H1 (cell line): Measurements from ENCODE around the gene UMODL1. TPM values are rescaled to one million over a fixed set of nuclear protein-coding genes. Genes with fewer than 3 reads are reported as not detected.

Experiments
- CTCF ChIA-PET: fragments of 300-600 bp; sonication (Branson Sonifier 250); formaldehyde crosslinking; loops from one replicate; lab custom pipeline; 2021; ENCODE audit not compliant: partially characterized antibody; lab: Charles Lee
- POLR2A ChIA-PET: fragments of 300-600 bp; sonication (Branson Sonifier 250); formaldehyde crosslinking; loops from one replicate; lab custom pipeline; 2021; ENCODE audit warnings: inconsistent platforms; ENCODE audit not compliant: partially characterized antibody; lab: Charles Lee
- DNase-seq, 2 experiments: peaks; one replicate each; pipeline versions ENCODE4 v3.0.0 to v3.0.0-alpha.2; 2010 to 2022; ENCODE audit warnings: low spot score in 2 of 2, low read depth in 1 of 2, mixed read lengths in 1 of 2
- FAIRE-seq: peaks from 2 replicates; lab custom pipeline; 2011; peaks lifted over from hg19 to GRCh38; lab: Jason Lieb, UNC
- H2AFZ ChIP-seq: 2 replicates; pipeline ENCODE4 v1.8.1; 2012; ENCODE audit warnings: low read length, inconsistent platforms
- H2AK5ac ChIP-seq: 2 replicates; pipeline ENCODE4 v1.6.1; 2013; ENCODE audit warnings: low read depth, low read length
- H2BK120ac ChIP-seq: replicated peaks from 2 replicates; pipeline ENCODE3; 2013; ENCODE audit warnings: low read depth, low read length, inconsistent platforms
- H2BK12ac ChIP-seq: 2 replicates; pipeline ENCODE4 v1.6.1; 2013; ENCODE audit warnings: low read depth, low read length
- H2BK15ac ChIP-seq: 2 replicates; pipeline ENCODE4 v1.6.1; 2013; ENCODE audit warnings: low read length
- H2BK20ac ChIP-seq: 2 replicates; pipeline ENCODE4 v1.6.1; 2013; ENCODE audit warnings: low read length
- H2BK5ac ChIP-seq: 2 replicates; pipeline ENCODE4 v1.6.1; 2013; ENCODE audit warnings: low read depth, low read length
- H3K14ac ChIP-seq: 2 replicates; pipeline ENCODE4 v1.6.1; 2013; ENCODE audit warnings: inconsistent platforms; ENCODE audit not compliant: insufficient read length
- H3K18ac ChIP-seq: 2 replicates; pipeline ENCODE4 v1.6.1; 2013; ENCODE audit warnings: low read length; ENCODE audit errors: extremely low read depth
- H3K23ac ChIP-seq: 2 replicates; pipeline ENCODE4 v1.6.1; 2013; ENCODE audit warnings: inconsistent platforms; ENCODE audit not compliant: insufficient read length
- H3K23me2 ChIP-seq: 2 replicates; pipeline ENCODE4 v1.6.1; 2013; ENCODE audit warnings: low read depth, low read length
- H3K27ac ChIP-seq: 2 replicates; pipeline ENCODE4 v1.6.1; 2011; ENCODE audit warnings: low read depth, low read length, inconsistent platforms
- H3K27me3 ChIP-seq, 4 experiments: replicated peaks in 1 of 4; 1 replicate in 1 of 4; 2 replicates in 3 of 4; pipeline versions ENCODE4 v1.6.1 to v1.8.1; 2011 to 2013; ENCODE audit warnings: low read length in 3 of 4, mild to moderate bottlenecking in 3 of 4, inconsistent platforms in 2 of 4, mixed read lengths in 2 of 4, moderate library complexity in 1 of 4; ENCODE audit not compliant: control insufficient read depth in 3 of 4, insufficient read depth in 3 of 4; ENCODE audit errors: extremely low read depth in 1 of 4
- H3K36me3 ChIP-seq, 4 experiments: 2 replicates each; pipeline versions ENCODE4 v1.6.1 to v1.8.1; 2011 to 2013; ENCODE audit warnings: mild to moderate bottlenecking in 4 of 4, low read length in 3 of 4, moderate library complexity in 2 of 4, control low read depth in 1 of 4, inconsistent platforms in 1 of 4; ENCODE audit not compliant: insufficient read depth in 4 of 4, control insufficient read depth in 2 of 4
- H3K4ac ChIP-seq: replicated peaks from 2 replicates; pipeline ENCODE3; 2013; ENCODE audit warnings: low read length, low read depth, mixed read lengths, inconsistent platforms; ENCODE audit not compliant: insufficient read length
- H3K4me1 ChIP-seq, 4 experiments: replicated peaks in 1 of 4; 1 replicate in 1 of 4; 2 replicates in 3 of 4; pipeline versions ENCODE4 v1.6.1 to v1.8.1; 2011 to 2013; ENCODE audit warnings: low read length in 3 of 4, inconsistent platforms in 2 of 4, mixed read lengths in 1 of 4; ENCODE audit not compliant: insufficient read depth in 4 of 4, control insufficient read depth in 3 of 4
- H3K4me2 ChIP-seq, 2 experiments: 2 replicates each; pipeline versions ENCODE4 v1.6.1 to v1.8.1; 2011 to 2013; ENCODE audit warnings: low read depth in 2 of 2, low read length in 2 of 2, control low read depth in 1 of 2, inconsistent platforms in 1 of 2, mild to moderate bottlenecking in 1 of 2; ENCODE audit not compliant: insufficient read depth in 1 of 2
- H3K4me3 ChIP-seq, 4 experiments: fragments of 200-600, 300-600 bp in 1 of 4; sonication (generic), shearing (Covaris generic), sonication (Bioruptor Twin) in 1 of 4; 2 replicates each; pipeline versions ENCODE4 v1.5.1 to v1.8.1; 2011 to 2016; ENCODE audit warnings: low read length in 4 of 4, low read depth in 3 of 4, control low read depth in 2 of 4, inconsistent platforms in 2 of 4, mild to moderate bottlenecking in 2 of 4, mixed read lengths in 1 of 4, moderate library complexity in 1 of 4; ENCODE audit not compliant: insufficient read depth in 2 of 4; ENCODE audit errors: extremely low read depth in 1 of 4
- H3K56ac ChIP-seq: replicated peaks from 2 replicates; pipeline ENCODE3; 2013; ENCODE audit warnings: low read depth, mild to moderate bottlenecking, mixed read lengths, low read length, inconsistent platforms; ENCODE audit not compliant: insufficient read length
- H3K79me1 ChIP-seq: 2 replicates; pipeline ENCODE4 v1.6.1; 2013; ENCODE audit warnings: low read depth, low read length, control low read depth
- H3K79me2 ChIP-seq, 2 experiments: 2 replicates each; pipeline versions ENCODE4 v1.6.1 to v1.8.1; 2012 to 2013; ENCODE audit warnings: low read length in 2 of 2, mild to moderate bottlenecking in 2 of 2, inconsistent platforms in 1 of 2; ENCODE audit not compliant: insufficient read depth in 2 of 2, control insufficient read depth in 1 of 2
- H3K9ac ChIP-seq, 4 experiments: replicated peaks in 1 of 4; 1 replicate in 1 of 4; 2 replicates in 3 of 4; pipeline versions ENCODE4 v1.6.1 to v1.8.1; 2011 to 2013; ENCODE audit warnings: low read depth in 3 of 4, low read length in 3 of 4, control low read depth in 2 of 4, mild to moderate bottlenecking in 2 of 4, moderate library complexity in 2 of 4, inconsistent platforms in 1 of 4; ENCODE audit errors: extremely low read depth in 1 of 4
- H3K9me3 ChIP-seq, 2 experiments: 2 replicates each; pipeline versions ENCODE4 v1.6.1 to v1.8.1; 2012 to 2013; ENCODE audit warnings: mild to moderate bottlenecking in 2 of 2, moderate library complexity in 2 of 2, control low read depth in 1 of 2, inconsistent platforms in 1 of 2, low read depth in 1 of 2, low read length in 1 of 2, mixed read lengths in 1 of 2; ENCODE audit not compliant: insufficient read depth in 2 of 2
- H4K20me1 ChIP-seq, 2 experiments: replicated peaks in 1 of 2; 2 replicates each; pipeline versions ENCODE3 to v1.8.1; 2011 to 2013; ENCODE audit warnings: inconsistent platforms in 2 of 2, low read length in 2 of 2, mild to moderate bottlenecking in 1 of 2; ENCODE audit not compliant: insufficient read depth in 2 of 2, control insufficient read depth in 1 of 2
- H4K5ac ChIP-seq: 2 replicates; pipeline ENCODE4 v1.6.1; 2013; ENCODE audit warnings: low read length, low read depth, mixed read lengths, inconsistent platforms; ENCODE audit not compliant: insufficient read length
- H4K8ac ChIP-seq: 2 replicates; pipeline ENCODE4 v1.8.0; 2013; ENCODE audit warnings: mild to moderate bottlenecking, moderate library complexity, low read length, inconsistent platforms; ENCODE audit not compliant: insufficient read depth; ENCODE audit errors: extremely low read depth
- H4K91ac ChIP-seq: replicated peaks from 2 replicates; pipeline ENCODE3; 2013; ENCODE audit warnings: low read length, mixed read lengths, inconsistent platforms; ENCODE audit not compliant: insufficient read length
- CHD2 ChIP-seq: IDR thresholded peaks from 2 replicates; pipeline ENCODE4 v1.6.1; 2012; ENCODE audit warnings: low read length, improper control_type of control experiment
- EGR1 ChIP-seq: IDR thresholded peaks from 2 replicates; pipeline ENCODE4 v1.6.1; 2011; ENCODE audit warnings: low read depth, low read length, borderline replicate concordance
- HDAC2 ChIP-seq, 2 experiments: fragments of 300-600 bp in 1 of 2; sonication (generic) in 1 of 2; IDR thresholded peaks; 2 replicates each; pipeline ENCODE4 v1.6.1; 2011 to 2012; ENCODE audit warnings: low read depth in 2 of 2, low read length in 2 of 2, mild to moderate bottlenecking in 2 of 2, moderate library complexity in 2 of 2, borderline replicate concordance in 1 of 2, inconsistent platforms in 1 of 2
- POLR2AphosphoS5 ChIP-seq: IDR thresholded peaks from 2 replicates; pipeline ENCODE4 v1.6.1; 2011; ENCODE audit warnings: low read depth, low read length
- POU5F1 ChIP-seq: IDR thresholded peaks from 2 replicates; pipeline ENCODE4 v1.6.1; 2011; ENCODE audit warnings: low read depth, mild to moderate bottlenecking, low read length, moderate library complexity
- RFX5 ChIP-seq: IDR thresholded peaks from 2 replicates; pipeline ENCODE4 v1.6.1; 2011; ENCODE audit warnings: low read depth, low read length, improper control_type of control experiment, borderline replicate concordance
- TAF7 ChIP-seq: optimal IDR thresholded peaks from 2 replicates; pipeline ENCODE3; 2011; ENCODE audit warnings: low read depth, mild to moderate bottlenecking, inconsistent platforms, low read length, moderate library complexity, borderline replicate concordance
- TBP ChIP-seq: IDR thresholded peaks from 2 replicates; pipeline ENCODE4 v1.6.1; 2011; ENCODE audit warnings: low read depth, low read length, improper control_type of control experiment
- WGBS, 2 experiments: shearing (Covaris generic) in 1 of 2; methylation state at CpG; one replicate each; pipeline versions ENCODE4 v1.1.6 to v1.1.7; 2013 to 2015; ENCODE audit warnings: low lambda C conversion rate in 2 of 2, mixed read lengths in 2 of 2, inconsistent platforms in 1 of 2, low coverage in 1 of 2, missing lambda C conversion rate in 1 of 2; ENCODE audit not compliant: insufficient replicate concordance in 2 of 2, insufficient coverage in 1 of 2, insufficient read length in 1 of 2; ENCODE audit errors: extremely low coverage in 1 of 2, missing lambda C conversion rate in 1 of 2; 5-methylcytosine and 5-hydroxymethylcytosine counted together
- polyA plus RNA-seq, 7 experiments: library from polyadenylated mRNA; depleted of rRNA in 3 of 7; stranded (reverse) in 5 of 7; unstranded in 2 of 7; fragments of >200 nt in 5 of 7; fragments of 200-250 nt in 2 of 7; gene quantifications; 1 replicate in 5 of 7; 2 replicates in 1 of 7; 4 replicates in 1 of 7; pipeline versions ENCODE4 v1.2.1 to v1.2.3, GENCODE V29; 2011 to 2013; ENCODE audit warnings: missing spikeins in 2 of 7, mixed read lengths in 2 of 7
- total RNA-seq: library from RNA; stranded (reverse); fragmentation: NEBNext Ultra II Directional; extraction: Animal tissue kit (Norgen Biotek cat#: 25700); gene quantifications from 2 replicates; pipeline ENCODE4 v1.2.1, GENCODE V29; 2021
- TF ChIP-seq, protein P1 (sequence below), 3 experiments: IDR thresholded peaks; 1 replicate in 2 of 3; 2 replicates in 1 of 3; pipeline versions ENCODE4 v1.5.1 to v1.6.1; 2011; ENCODE audit warnings: low read length in 3 of 3, mild to moderate bottlenecking in 3 of 3, inconsistent platforms in 2 of 3, low read depth in 1 of 3, moderate library complexity in 1 of 3; ENCODE audit not compliant: insufficient read depth in 1 of 3; ENCODE audit errors: control extremely low read depth in 1 of 3

The UMODL1 gene
- total and polyA plus RNA-seq, 2 of the 8 experiments (the other 6 are each of a cell fraction or from before 2014, with no cell fraction given), result not detected

DNA sequence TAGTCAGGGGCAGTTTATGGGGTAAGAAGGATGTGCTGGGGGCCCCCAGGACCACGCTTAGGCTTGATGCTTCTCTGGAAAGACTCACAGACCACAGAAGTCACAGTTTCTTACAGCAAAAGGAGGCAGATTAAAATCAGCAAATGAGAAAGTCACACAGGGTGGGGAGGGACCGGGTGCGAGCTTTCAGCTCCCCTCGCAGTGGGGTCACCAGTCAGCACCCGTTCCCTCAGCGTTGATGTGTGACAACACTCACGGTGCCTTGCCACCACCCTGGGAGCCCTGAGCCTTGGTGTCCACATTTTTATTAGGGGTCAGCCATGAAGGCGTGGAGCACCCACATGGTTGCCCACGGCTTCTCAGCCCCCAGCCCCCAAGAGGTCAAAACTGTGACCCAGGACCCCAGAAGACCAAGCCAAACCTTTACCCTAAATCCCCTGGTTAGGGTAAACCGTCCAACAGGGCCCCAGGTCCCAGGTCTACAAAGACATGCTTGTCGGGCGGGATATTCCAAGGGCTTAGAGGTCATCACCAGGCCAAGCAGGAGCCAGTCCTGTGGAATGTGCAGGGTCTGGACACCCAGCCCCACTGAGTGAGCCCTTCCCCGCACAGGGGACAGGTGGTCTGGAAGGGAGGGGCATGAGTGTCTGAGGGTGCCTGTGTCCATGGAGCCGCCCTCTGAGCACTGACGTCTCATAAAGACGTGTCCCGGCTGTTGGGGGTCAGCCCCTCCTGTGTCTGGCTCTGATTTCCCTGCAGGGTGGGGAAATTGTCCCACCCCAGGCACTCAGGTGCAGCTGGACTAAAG is 83.3 kb downstream of the UMODL1 start:
- Histone ChIP-seq H2BK20ac (no peak overlapping the region), H3K4me2 (no peak overlapping the region), H3K4me1 (no peaks in the 10 kb centered on the region; a peak in 1 of 7 replicates), H3K18ac (no peak overlapping the region), H4K20me1 (no peaks in the 10 kb centered on the region), H3K27ac (no peak overlapping the region), H3K4ac (no peak overlapping the region), H4K5ac (no peak overlapping the region), H3K9ac (no peak overlapping the region), H3K36me3 (no peaks in the 10 kb centered on the region), H2BK12ac (no peak overlapping the region), H3K56ac (no peak overlapping the region), H3K4me3 (no peak overlapping the region), H3K23ac (no peak overlapping the region), H4K8ac (no peak overlapping the region), H3K9me3 (no peaks in the 10 kb centered on the region), H3K79me2 (no peaks in the 10 kb centered on the region), H4K91ac (no peak overlapping the region), H3K27me3 (no peaks in the 10 kb centered on the region), H2AFZ (no peak overlapping the region), H2BK120ac (no peak overlapping the region), H2BK15ac (no peak overlapping the region), H2BK5ac (no peak overlapping the region), H3K14ac (no peak overlapping the region), H3K23me2 (no peaks in the 10 kb centered on the region), H2AK5ac (no peak overlapping the region), H3K79me1 (no peaks in the 10 kb centered on the region)
- WGBS, 2 experiments, result 92% methylated on average over 17 of the region's 17 CpGs; no CpG with 5 or more reads in 1 of the 2 experiments
- DNase-seq (no peak), FAIRE-seq (no peak)
- CTCF ChIA-PET, result interaction anchor here (0.8 to 5.6 kb wide), 5 partner anchors 9 to 105 kb away, joined by 3 to 31 read pairs (median 4); no protein-coding TSS in a partner anchor
- TF ChIP-seq POLR2AphosphoS5, result no peak
- no peak for TF ChIP-seq HDAC2 (IDR thresholded peaks at IDR 0.05; ENCODE audit: borderline replicate concordance in 1 of 2, low read depth in 2 of 2, low read length in 2 of 2)
- no peak for TF ChIP-seq POU5F1
- no peak for TF ChIP-seq CHD2
- no peak for TF ChIP-seq EGR1
- TF ChIP-seq RFX5, result no peak
- TF ChIP-seq TBP, result no peak
- no peak for TF ChIP-seq TAF7
- TF ChIP-seq, protein P1, sequence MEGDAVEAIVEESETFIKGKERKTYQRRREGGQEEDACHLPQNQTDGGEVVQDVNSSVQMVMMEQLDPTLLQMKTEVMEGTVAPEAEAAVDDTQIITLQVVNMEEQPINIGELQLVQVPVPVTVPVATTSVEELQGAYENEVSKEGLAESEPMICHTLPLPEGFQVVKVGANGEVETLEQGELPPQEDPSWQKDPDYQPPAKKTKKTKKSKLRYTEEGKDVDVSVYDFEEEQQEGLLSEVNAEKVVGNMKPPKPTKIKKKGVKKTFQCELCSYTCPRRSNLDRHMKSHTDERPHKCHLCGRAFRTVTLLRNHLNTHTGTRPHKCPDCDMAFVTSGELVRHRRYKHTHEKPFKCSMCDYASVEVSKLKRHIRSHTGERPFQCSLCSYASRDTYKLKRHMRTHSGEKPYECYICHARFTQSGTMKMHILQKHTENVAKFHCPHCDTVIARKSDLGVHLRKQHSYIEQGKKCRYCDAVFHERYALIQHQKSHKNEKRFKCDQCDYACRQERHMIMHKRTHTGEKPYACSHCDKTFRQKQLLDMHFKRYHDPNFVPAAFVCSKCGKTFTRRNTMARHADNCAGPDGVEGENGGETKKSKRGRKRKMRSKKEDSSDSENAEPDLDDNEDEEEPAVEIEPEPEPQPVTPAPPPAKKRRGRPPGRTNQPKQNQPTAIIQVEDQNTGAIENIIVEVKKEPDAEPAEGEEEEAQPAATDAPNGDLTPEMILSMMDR (IDR thresholded peaks at IDR 0.05; ENCODE audit: control extremely low read depth in 1 of 3, insufficient read depth in 1 of 3, low read depth in 1 of 3, low read length in 3 of 3), result no peak
- POLR2A ChIA-PET, result no interaction called here
